ENCODE results near the gene CMTM7.
"Not testable (repeated sequence)": the region's sequence is repeated elsewhere in the genome, so short reads cannot be mapped to it uniquely, and the experiment has no call there.

CMTM7 gene

DNA sequence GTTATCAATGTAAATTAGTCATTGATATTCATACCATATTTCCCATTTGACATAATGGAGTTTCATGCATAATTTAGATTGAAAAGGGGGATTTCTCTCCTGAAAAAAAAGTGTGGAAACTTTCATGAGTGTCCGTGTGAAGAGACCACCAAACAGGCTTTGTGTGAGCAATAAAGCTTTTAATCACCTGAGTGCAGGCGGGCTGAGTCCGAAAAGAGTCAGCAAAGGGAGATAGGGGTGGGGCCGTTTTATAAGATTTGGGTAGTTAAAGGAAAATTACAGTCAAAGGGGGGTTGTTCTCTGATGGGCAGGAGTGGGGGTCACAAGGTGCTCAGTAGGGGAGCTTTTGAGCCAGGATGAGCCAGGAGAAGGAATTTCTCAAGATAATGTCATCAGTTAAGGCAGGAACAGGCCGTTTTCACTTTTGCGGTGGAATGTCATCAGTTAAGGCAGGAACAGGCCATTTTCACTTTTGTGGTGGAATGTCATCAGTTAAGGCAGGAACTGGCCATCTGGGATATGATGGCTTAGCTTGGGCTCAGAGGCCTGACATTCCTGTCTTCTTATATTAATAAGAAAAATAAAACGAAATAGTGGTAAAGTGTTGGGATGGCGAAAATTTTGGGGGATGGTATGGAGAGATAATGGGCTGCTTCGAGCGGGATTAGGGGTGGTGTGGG, 69.3 kb downstream of the CMTM7 start:
- not testable (repeated sequence) for DNase-seq (ENCODE audit: low spot score)

DNA sequence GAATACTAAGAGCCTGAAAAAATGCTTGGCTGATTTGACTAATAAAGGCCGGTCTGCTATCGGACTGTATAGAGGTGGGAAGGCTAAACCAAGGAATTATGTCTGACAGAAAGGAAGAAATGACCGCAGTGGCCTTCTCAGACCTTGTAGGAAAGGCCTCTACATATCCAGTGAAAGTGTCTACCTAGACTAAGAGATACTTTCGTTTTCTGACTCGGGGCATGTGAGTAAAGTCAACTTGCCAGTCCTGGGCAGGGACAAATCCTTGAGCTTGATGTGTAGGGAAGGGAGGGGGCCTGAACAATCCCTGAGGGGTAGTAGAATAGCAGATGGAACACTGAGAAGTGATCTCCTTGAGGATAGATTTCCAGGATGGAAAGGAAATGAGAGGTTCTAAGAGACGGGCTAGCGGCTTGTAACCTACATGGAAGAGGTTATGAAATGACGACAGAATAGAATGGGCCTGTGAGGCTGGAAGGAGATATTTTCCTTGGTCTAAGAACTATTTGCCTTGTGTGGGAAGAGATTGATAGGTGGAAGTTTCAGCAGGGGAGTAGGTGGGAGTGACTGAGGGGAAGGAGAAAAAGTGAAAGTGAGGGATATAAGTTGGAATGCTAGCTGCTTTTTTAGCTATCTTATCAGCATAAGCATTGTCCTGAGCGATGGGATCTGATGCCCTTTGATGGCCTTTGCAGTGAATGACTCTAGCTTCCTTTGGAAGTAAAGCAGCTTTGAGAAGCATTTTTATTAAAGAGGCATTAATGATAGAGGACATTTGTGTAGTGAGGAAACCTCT, 70.7 kb downstream of the CMTM7 start:
- DNase-seq (ENCODE audit: low spot score), result not testable (repeated sequence)

DNA sequence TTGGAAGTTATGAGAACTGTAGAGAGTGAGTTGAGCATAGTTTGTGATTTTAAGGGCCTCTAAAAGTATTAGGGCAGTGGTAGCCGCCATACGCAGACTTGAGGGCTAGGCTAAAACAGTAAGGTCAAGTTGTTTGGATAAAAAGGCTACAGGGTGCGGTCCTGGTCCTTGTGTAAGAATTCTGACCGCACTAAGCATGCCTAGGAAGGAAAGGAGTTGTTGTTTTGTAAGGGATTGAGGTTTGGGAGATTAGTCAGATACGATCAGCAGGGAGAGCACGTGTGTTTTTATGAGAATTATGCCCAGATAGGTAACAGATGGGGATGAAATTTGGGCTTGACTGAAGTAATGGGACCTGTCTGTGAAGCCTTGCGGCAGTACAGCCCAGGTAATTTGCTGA, 71.8 kb downstream of the CMTM7 start:
- not testable (repeated sequence) for DNase-seq (ENCODE audit: low spot score)

DNA sequence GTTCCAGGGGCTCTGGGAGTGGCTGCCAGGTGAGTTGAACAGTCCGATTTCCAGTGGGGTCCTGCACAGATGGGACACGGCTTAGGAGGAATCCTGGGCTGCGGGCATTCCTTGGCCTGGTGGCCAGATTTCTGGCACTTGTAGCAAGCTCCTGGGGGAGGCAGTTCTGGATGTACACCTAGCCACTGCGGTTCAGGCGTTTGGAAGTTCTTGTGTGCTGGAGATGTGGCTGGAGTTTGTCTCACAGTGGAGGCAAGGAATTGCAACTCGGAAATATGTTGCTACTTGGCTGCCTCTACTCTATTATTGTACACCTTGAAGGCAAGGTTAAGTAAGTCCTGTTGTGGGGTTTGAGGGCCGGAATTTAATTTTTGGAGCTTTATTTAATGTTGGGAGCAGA, 73.1 kb downstream of the CMTM7 start:
- not testable (repeated sequence) for DNase-seq (ENCODE audit: low spot score)

DNA sequence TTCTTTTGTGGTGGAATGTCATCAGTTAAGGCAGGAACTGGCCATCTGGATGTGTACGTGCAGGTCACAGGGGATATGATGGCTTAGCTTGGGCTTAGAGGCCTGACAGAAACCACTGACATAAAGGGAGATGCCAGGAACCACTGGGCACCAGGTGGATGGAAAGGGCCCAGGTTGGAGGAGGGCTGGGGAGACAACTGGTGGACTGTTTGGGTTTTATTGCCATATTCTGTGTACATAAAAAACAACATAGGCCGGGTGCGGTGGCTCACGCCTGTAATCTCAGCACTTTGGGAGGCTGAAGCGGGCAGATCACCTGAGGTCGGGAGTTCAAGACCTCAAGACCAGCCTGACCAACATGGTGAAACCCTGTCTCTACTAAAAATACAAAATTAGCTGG, 75.2 kb downstream of the CMTM7 start:
- DNase-seq (ENCODE audit: low spot score), result not testable (repeated sequence)

DNA sequence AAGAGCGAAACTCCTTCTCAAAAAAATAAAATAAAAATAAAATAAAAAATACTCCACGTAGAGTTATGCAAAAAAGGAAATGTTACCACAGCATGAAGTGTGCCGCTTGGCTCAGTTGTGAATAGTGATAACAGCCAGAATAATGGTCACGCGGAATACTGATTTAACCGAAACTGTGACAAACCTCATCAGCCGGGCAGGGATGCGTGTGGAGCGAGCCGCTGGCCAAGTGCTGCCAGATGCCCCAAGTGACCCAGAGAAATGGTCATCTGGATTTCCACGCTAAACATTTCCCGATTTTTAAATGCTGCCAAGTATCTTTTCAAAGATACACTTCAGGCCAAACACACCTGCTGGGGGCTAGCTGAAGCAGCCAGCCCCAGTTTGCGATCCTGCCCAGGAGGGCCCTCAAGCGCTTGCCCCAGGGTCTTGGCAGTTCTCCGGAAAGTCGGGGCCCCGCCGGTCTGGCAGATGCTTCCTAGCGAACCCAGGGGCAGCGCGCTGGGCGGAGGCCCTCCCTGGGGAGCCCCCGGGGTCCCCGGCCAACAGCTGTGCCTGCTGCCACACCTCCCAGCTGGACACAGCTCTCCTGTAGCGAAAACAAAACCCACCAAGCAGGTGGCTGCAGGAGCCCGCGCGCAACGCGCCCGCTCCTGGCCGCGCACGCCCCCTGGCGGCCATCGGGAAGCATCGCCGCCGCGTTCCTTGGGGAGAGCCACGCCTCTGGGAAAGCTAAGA, 75.8 kb downstream of the CMTM7 start:
- DNase-seq (ENCODE audit: low spot score), result peak; percentile 79

DNA sequence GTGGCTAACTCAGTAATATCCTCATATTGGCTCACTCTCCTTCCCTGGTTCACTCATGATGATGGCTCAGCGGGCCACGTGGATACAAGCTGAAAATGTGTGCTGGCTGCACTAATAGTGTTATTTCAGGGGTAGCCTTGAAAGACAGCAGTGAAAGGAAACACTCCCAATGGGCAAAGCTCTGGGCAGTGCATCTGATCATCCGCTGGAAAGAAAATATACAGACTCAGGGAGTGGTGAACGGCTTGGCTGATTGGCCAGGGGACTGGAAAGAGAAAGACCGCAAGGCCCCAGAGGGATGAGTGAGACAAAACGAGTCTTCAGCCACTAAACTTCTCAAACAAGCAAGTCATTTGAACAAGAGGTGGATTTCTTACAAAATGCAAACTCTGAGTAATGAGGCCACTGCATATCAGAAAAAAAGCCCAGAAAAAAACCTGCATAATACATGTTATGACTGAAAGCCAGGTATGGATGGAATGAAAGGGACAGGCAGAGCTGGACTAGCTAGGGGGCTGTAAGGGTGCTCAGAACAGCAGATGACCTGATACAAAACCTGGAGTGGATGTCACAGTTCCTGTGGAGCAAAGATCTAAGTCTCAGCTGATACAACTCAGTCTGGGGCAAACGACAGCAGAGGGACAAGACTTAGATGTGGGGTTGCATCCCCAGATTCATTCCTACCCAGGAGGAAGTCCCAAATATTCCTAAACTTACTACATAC, 77.7 kb downstream of the CMTM7 start:
- no peak for DNase-seq (ENCODE audit: low spot score)

DNA sequence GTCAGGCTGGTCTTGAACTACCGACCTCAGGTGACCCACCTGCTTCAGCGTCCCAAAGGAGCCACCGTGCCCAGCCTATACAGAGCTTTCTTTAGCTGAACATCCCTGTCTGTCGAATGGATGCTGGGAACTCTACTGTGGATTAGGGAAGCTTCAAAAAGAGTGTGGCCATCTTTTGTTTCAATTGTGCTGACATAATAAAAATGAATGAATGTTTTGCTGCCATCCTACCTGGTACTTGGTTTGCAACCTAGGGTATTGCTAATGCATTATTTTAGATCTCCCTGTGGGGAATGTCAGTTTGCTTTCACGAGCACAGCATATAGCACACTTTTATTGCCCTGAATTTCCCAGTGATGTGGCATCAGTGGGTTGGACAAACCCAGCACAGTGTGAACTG, 78.7 kb downstream of the CMTM7 start:
- no peak for DNase-seq (ENCODE audit: low spot score)

DNA sequence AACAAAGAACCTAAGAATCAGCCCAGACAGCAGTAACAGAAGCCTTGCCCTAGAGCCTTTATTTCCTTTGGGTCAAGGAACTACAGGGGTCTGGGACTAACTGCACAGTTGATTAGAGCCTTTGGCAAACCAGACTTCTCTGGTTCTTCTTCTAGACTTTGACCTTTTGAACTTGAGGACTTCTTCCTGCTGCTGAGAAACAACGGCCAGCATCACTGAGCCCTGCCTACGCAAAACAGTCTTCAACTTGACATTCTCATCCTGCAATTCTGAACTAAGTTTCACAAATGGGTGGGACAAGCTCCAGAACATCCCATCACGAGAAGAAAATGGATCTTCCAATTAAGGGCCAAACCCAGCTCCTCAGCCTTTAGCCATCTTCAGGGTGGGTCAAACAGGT, 79.6 kb downstream of the CMTM7 start:
- DNase-seq (ENCODE audit: low spot score), result no peak

DNA sequence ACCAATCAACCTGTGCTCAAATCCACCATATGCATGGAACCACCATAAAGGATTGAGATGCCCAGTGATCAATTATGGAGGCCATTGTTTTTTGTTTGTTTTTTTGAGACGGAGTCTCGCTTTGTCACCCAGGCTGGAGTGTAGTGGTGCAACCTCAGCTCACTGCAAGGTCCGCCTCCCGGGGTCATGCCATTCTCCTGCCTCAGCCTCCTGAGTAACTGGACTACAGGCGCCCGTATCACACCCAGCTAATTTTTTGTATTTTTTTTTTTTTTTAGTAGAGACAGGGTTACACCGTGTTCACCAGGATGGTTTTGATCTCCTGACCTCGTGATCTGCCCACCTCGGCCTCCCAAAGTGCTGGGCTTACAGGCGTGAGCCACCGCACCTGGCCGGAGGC, 80.5 kb downstream of the CMTM7 start:
- not testable (repeated sequence) for DNase-seq (ENCODE audit: low spot score)

DNA sequence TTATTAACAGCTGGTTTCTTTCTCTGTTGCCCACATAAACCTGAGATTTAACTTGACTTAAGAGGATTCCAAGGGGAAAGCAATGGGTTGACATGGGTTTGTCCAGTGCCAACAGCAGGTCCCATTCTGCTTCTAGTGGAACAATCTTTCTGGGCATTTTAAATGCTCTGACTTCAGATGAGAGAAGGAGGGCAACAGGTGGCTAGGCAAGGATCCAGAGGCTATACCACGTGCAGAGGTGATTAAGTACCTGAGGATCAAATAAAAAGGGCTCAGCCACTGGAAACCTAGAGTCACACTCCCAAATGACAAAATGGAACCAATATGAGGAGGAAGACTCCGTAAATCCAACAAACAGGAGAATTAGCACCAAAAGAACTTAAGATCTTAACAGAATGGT, 82.5 kb downstream of the CMTM7 start:
- DNase-seq (ENCODE audit: low spot score), result no peak

DNA sequence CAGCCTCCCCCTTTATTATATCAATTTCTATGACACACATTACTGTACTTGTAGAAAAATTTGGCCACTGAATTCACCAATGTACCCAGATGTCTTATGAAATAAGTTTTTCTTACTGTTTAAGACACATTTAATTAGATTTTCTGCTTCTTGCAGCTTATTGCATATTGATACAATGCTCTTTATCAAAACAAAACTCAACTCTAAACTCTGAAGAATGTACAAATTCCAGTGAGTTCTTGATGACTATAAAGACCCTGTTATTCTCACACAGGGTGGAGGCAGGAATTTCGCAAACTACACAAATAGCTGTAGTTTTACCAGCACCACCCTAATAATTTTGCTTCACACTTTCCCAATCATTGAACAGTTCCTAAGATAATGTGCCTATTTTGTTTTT, 89.0 kb downstream of the CMTM7 start:
- no peak for DNase-seq (ENCODE audit: low spot score)

DNA sequence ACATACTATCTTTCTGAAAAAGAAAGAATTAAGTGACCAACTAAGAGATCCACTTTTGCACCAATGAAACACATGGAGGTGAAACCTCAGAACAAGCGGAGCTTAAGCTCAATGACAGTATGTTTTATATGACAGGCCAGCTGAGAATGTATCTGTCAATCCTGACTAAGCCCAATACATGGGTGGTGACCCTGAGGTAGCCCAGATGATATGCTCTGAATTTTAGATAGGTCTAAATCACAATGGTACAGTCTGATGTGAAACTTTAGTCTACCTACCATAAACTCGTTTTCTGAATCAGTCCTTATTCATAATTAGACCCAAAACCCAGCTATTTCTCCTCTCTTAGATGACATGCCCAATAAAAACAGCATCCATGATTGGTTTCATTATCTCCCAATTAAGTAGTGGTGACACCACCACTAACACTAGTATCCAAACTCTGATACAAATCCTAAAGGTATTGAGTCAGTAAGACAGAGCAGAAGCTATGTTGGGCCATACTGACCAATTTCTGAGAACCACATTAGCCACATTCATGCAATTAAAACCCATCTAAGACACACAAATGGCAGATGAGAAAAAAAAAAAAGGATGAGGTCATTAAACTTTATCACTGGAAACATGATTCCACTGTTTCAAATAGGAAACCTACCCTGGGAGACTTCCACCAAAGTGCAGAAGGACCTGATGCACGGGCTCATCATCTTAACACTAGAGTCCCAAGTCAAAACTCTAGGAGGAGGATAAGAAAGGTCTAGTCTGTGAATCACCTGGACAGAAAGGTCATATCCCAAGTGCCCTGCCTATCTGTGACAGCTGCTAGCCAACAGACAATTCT, 90.4 kb downstream of the CMTM7 start:
- DNase-seq (ENCODE audit: low spot score), result no peak

DNA sequence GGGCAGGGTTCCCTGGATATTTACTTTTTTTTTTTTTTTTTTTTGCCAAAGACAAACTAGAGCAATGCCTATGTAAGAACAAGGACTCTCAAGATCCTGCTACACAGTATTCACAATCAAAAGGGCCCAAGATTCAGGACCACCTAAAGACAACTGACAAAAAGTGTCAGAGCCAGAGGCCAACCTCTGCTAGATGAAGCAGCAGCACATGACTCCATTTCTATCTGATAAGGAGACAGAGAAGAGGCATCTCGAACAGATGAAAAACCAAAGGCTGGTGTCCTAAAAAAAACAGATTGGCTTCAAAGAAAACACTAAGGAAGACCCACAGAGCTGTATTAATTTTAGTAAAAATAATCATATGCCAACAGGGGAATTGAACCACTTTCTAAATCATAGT, 91.0 kb downstream of the CMTM7 start:
- no peak for DNase-seq (ENCODE audit: low spot score)

DNA sequence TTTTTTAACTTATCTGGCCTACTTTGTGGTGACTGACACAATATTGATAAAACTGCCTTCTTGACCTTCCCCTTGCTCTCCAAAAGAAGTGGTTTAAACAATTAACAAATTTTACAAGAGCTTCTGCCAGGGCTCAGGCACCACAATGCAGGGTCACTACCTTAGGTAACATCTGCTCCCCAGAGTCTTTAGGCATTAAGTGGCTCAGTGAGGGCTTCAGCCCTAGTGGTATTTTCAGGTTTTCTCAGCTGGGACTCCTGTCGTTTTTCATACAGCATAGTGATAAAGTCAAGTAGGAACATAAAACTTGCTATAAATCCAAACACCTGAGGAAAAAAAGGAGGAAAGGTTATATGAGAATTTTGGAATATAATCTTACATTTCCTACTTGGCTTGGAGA, 92.1 kb downstream of the CMTM7 start:
- no peak for DNase-seq (ENCODE audit: low spot score)

DNA sequence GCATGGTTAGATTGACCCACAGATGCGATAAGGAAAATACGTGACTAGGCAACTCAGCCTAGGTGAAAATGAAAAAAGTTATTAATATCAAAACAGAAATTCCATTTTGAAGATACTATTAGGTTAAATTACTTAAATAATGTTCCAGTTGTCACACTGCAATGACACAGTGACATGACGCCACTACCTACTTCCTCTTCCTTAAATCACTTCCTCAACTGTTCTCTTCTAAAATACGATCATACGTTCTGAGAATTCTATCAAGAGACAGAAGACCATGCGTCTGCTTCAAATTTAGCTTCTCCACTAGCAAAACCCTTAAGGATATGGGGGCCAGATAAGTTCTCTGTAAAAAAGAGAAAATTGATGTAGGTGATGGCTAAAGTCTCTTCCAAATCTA, 92.8 kb downstream of the CMTM7 start:
- no peak for DNase-seq (ENCODE audit: low spot score)

DNA sequence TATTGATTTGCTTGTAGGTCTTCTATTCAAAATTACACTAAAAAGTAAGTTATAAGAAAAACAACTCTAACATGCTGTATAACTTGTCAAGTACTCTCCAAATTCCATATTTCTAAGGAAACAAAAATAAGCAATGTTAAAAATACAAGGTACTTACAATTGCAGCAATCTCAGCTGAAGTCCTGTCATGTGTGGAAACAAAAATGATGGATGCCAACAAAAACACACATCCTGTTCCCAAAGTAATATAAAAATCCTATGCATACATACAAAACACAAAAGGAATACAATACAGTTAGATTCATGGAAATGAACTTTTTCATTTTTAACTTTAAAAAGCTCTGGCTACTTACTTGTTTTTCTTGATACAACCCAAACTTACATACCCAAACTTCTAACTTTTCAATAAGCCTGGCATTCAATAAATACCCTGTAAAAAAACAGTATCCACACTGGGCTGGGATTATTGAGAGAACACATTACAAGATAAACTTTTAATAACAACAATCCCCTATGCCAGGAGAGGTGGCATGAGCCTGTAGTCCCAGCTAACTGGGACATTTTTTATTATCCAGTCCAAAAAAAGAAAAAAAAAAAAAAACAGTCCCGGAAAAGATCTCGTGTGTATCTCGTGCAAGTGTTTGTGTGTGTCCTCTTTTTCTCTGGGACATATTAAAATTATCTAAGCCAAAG, 96.3 kb downstream of the CMTM7 start:
- no peak for DNase-seq (ENCODE audit: low spot score)

DNA sequence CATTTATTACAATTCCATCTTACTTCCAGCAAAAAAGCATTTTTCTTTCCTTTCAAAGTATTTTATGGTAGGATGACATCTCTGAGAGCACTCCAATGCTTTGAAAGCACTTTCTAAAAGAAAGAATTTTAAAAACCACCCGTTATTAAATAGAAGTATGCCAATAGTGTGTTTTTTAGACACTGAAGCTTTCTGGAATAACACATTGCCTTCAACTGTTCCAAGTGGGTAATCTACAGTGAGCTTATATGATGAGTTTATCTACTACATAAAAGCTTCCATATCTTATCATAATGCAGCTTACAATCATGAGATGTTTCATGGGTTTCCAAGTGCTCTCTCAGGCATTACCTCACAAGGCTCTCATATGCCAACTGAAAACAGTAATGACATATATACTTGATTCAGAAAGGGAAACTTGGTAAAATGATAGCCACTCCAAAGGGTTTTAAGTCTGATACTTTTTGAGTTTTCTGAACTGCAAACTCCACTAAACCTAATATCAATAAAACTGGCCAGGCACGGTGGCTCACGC, 96.9 kb downstream of the CMTM7 start:
- no peak for DNase-seq (ENCODE audit: low spot score)

DNA sequence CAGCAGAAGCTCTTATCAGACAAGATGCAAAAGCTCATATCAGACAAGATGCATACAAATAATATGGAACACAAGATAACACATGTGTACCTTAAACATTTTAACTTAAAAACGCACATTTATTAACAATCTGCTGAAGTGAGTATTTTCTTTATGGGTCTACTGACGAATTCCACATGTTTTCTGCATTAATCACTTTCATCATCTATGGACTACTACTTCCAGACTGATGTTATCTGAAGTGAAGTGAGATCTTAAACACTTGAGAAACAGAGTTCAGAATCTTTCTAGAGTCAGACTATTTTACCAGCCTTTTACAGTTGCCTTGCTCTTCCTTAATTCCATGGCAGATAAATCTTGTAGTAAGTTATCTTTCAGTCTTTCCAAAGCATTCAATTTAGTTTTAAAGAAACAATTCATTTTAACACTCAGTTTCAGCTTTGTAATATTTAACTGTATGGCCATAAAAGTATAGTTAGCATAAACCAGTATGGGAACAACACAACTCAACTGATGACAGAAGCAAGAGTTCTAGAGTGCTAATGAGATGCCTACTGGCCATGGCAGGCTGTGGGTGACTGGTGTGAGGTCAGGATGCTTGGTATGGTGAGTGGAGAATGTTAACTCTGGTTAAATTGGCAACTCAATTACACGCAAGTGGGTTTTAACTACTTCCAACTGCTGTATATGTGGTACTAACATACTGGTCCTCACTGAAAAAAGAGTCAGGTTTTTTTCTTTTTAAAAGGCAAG, 101.2 kb downstream of the CMTM7 start:
- no peak for DNase-seq (ENCODE audit: low spot score)

Measured in hepatic stellate cell (primary cell).